ENCODE measurements around the gene ARMC9.

ARMC9 gene

GRCh38 chr2:231318436-231318835, 120.0 kb downstream of the ARMC9 start:
- CTCF ChIA-PET: no interaction called here
- Histone ChIP-seq H3K9me3 (ENCODE audit: control insufficient read depth, insufficient read depth, low read depth, low read length) (no peaks in the 10 kb centered on the region), H3K4me1 (ENCODE audit: control insufficient read depth, insufficient read depth, low read length) (no peaks in the 10 kb centered on the region), H3K36me3 (ENCODE audit: control insufficient read depth in 2 of 2, insufficient read depth in 1 of 2, low read length in 2 of 2) (no peaks in the 10 kb centered on the region), H3K4me3 (ENCODE audit: low read depth, low read length) (no peak overlapping the region), H3K27ac (ENCODE audit: extremely low read depth, low read depth, low read length) (no peak overlapping the region)
- TF ChIP-seq BCL6B (tag by site-specific recombination; IDR thresholded peaks at IDR 0.05): no peak
- no peak for TF ChIP-seq YY1 (tag by site-specific recombination; IDR thresholded peaks at IDR 0.05)
- TF ChIP-seq ZNF26 (tag by site-specific recombination; IDR thresholded peaks at IDR 0.05): no peak
- TF ChIP-seq SP2 (tag by site-specific recombination; IDR thresholded peaks at IDR 0.05): no peak
- no peak for TF ChIP-seq ZNF335 (tag by site-specific recombination; conservative IDR thresholded peaks at IDR 0.05)
- no peak for TF ChIP-seq ZNF600 (tag by site-specific recombination; IDR thresholded peaks at IDR 0.05)
- no peak for TF ChIP-seq GFI1B (tag by site-specific recombination; IDR thresholded peaks at IDR 0.05)
- TF ChIP-seq ZFHX2 (tag by site-specific recombination; conservative IDR thresholded peaks at IDR 0.05): no peak
- POLR2A ChIA-PET: no interaction called here

GRCh38 chr2:231318954-231319353, 120.5 kb downstream of the ARMC9 start:
- POLR2A ChIA-PET: no interaction called here
- TF ChIP-seq TRIM28 (IDR thresholded peaks at IDR 0.05; ENCODE audit: borderline replicate concordance, low read length): no peak
- no peak for TF ChIP-seq ZNF18 (tag by site-specific recombination; IDR thresholded peaks at IDR 0.05)
- no peak for TF ChIP-seq RBAK (tag by site-specific recombination; IDR thresholded peaks at IDR 0.05)
- Histone ChIP-seq H3K4me1 (ENCODE audit: control insufficient read depth, insufficient read depth, low read length) (no peaks in the 10 kb centered on the region), H3K9me3 (ENCODE audit: control insufficient read depth, insufficient read depth, low read depth, low read length) (no peaks in the 10 kb centered on the region), H3K4me3 (ENCODE audit: low read depth, low read length) (no peak overlapping the region), H3K27ac (ENCODE audit: extremely low read depth, low read depth, low read length) (no peak overlapping the region), H3K36me3 (ENCODE audit: control insufficient read depth in 2 of 2, insufficient read depth in 1 of 2, low read length in 2 of 2) (no peaks in the 10 kb centered on the region)
- CTCF ChIA-PET: no interaction called here

GRCh38 chr2:231319867-231320266, 121.4 kb downstream of the ARMC9 start:
- H3K9me3 ChIP-seq (ENCODE audit: control insufficient read depth, insufficient read depth, low read depth, low read length): no peaks in the 10 kb centered on the region
- no peaks in the 10 kb centered on the region for H3K4me1 ChIP-seq (ENCODE audit: control insufficient read depth, insufficient read depth, low read length)
- no peak overlapping the region for H3K4me3 ChIP-seq (ENCODE audit: low read depth, low read length)
- CTCF ChIA-PET: interaction anchor here (0.6 to 1.1 kb wide), 2 partner anchors 21 to 220 kb away, joined by 3 to 4 read pairs; no protein-coding TSS in a partner anchor
- H3K27ac ChIP-seq (ENCODE audit: extremely low read depth, low read depth, low read length): no peak overlapping the region
- POLR2A ChIA-PET: no interaction called here
- H3K36me3 ChIP-seq (ENCODE audit: control insufficient read depth in 2 of 2, insufficient read depth in 1 of 2, low read length in 2 of 2): no peaks in the 10 kb centered on the region
- no peak for TF ChIP-seq ZNF19 (tag by site-specific recombination; IDR thresholded peaks at IDR 0.05; ENCODE audit: low read depth)
- no peak for TF ChIP-seq BCL11A (tag by site-specific recombination; IDR thresholded peaks at IDR 0.05; ENCODE audit: low read depth)
- no peak for TF ChIP-seq ZNF133 (tag by site-specific recombination; IDR thresholded peaks at IDR 0.05)

GRCh38 chr2:231321021-231321420, 122.6 kb downstream of the ARMC9 start:
- Histone ChIP-seq H3K36me3 (ENCODE audit: control insufficient read depth in 2 of 2, insufficient read depth in 1 of 2, low read length in 2 of 2) (no peaks in the 10 kb centered on the region), H3K27ac (ENCODE audit: extremely low read depth, low read depth, low read length) (no peak overlapping the region), H3K9me3 (ENCODE audit: control insufficient read depth, insufficient read depth, low read depth, low read length) (no peaks in the 10 kb centered on the region), H3K4me3 (ENCODE audit: low read depth, low read length) (no peak overlapping the region), H3K4me1 (ENCODE audit: control insufficient read depth, insufficient read depth, low read length) (no peaks in the 10 kb centered on the region)
- POLR2A ChIA-PET: no interaction called here
- CTCF ChIA-PET: interaction anchor here (1.1 kb wide), 1 partner anchor 22 kb away, joined by 4 read pairs; no protein-coding TSS in a partner anchor
- TF ChIP-seq ZNF513 (tag by site-specific recombination; IDR thresholded peaks at IDR 0.05): no peak
- no peak for TF ChIP-seq ZNF658 (tag by site-specific recombination; IDR thresholded peaks at IDR 0.05)
- TF ChIP-seq ZNF23 (tag by site-specific recombination; IDR thresholded peaks at IDR 0.05; ENCODE audit: borderline replicate concordance): no peak
- no peak for TF ChIP-seq ZNF830 (tag by site-specific recombination; IDR thresholded peaks at IDR 0.05; ENCODE audit: low read depth)
- no peak for TF ChIP-seq ZFP37 (tag by site-specific recombination; IDR thresholded peaks at IDR 0.05)
- TF ChIP-seq ZNF266 (tag by site-specific recombination; IDR thresholded peaks at IDR 0.05; ENCODE audit: low read depth): no peak
- TF ChIP-seq ZNF155 (tag by site-specific recombination; IDR thresholded peaks at IDR 0.05): no peak
- no peak for TF ChIP-seq MYNN (tag by site-specific recombination; IDR thresholded peaks at IDR 0.05; ENCODE audit: borderline replicate concordance)
